Ectodermal cell (in vitro differentiated cells): Measurements from ENCODE around the gene CDKN1A.

ENCODE experiments used
- H3K27ac ChIP-seq: 2 replicates; pipeline ENCODE4 v1.7.0; 2013; ENCODE audit warnings: mild to moderate bottlenecking, low read depth, low read length; ENCODE audit not compliant: insufficient read depth, poor library complexity, severe bottlenecking
- H3K27me3 ChIP-seq: 2 replicates; pipeline ENCODE4 v1.7.0; 2013; ENCODE audit warnings: mild to moderate bottlenecking, low read length; ENCODE audit not compliant: insufficient read depth, control insufficient read depth, poor library complexity, severe bottlenecking
- H3K36me3 ChIP-seq: one replicate; pipeline ENCODE4 v1.7.0; 2013; ENCODE audit warnings: low read length; ENCODE audit not compliant: control insufficient read depth, insufficient read depth
- H3K4me1 ChIP-seq: one replicate; pipeline ENCODE4 v1.7.0; 2013; ENCODE audit warnings: low read length; ENCODE audit not compliant: control insufficient read depth, insufficient read depth
- H3K4me3 ChIP-seq: 2 replicates; pipeline ENCODE4 v1.7.0; 2013; ENCODE audit warnings: low read depth, low read length, control low read depth; ENCODE audit not compliant: insufficient read depth
- H3K9me3 ChIP-seq: 2 replicates; pipeline ENCODE4 v1.7.0; 2013; ENCODE audit warnings: mild to moderate bottlenecking, low read length, moderate library complexity; ENCODE audit not compliant: control insufficient read depth
- WGBS, 2 experiments: methylation state at CpG; one replicate each; pipeline ENCODE4 v1.1.7; 2013; ENCODE audit warnings: missing lambda C conversion rate in 2 of 2; 5-methylcytosine and 5-hydroxymethylcytosine counted together

Gene CDKN1A

GRCh38 chr6:36677059-36677749 lies 1.3 kb upstream of the CDKN1A start:
- H3K9me3 ChIP-seq, result no peaks in the 10 kb centered on the region
- peaks cover 22% of the 10 kb centered on the region for H3K4me1 ChIP-seq
- WGBS, 2 experiments, result 80 to 82% methylated on average over 7 of the region's 7 CpGs
- no peak overlapping the region for H3K4me3 ChIP-seq
- peaks cover 41% of the 10 kb centered on the region for H3K27me3 ChIP-seq
- H3K27ac ChIP-seq, result no peak overlapping the region
- H3K36me3 ChIP-seq, result no peaks in the 10 kb centered on the region

GRCh38 chr6:36677753-36678487 lies 594 bp upstream of the CDKN1A start:
- no peaks in the 10 kb centered on the region for H3K9me3 ChIP-seq
- H3K27ac ChIP-seq, result no peak overlapping the region
- H3K36me3 ChIP-seq, result no peaks in the 10 kb centered on the region
- peaks cover 22% of the 10 kb centered on the region for H3K4me1 ChIP-seq
- H3K27me3 ChIP-seq, result peaks cover 41% of the 10 kb centered on the region
- WGBS, 2 experiments, result 38 to 40% methylated on average over 10 of the region's 10 CpGs
- peak overlapping the region; percentile 39 for H3K4me3 ChIP-seq

- Histone ChIP-seq H3K4me1 (peaks cover 22% of the 10 kb centered on the region), H3K36me3 (no peaks in the 10 kb centered on the region), H3K27me3 (peaks cover 41% of the 10 kb centered on the region), H3K27ac (no peak overlapping the region), H3K4me3 (peak overlapping the region; percentile 39), H3K9me3 (no peaks in the 10 kb centered on the region)
- WGBS, 2 experiments, result 1% methylated on average over 61 of the region's 61 CpGs
These were observed 724 bp downstream of the CDKN1A start for GRCh38 chr6:36679043-36679833.

GRCh38 chr6:36682328-36683144 lies 4.0 kb downstream of the CDKN1A start:
- WGBS, 2 experiments, result 84 to 86% methylated on average over 11 of the region's 11 CpGs
- Histone ChIP-seq H3K4me3 (no peak overlapping the region), H3K4me1 (peaks cover 6% of the 10 kb centered on the region), H3K9me3 (no peaks in the 10 kb centered on the region), H3K36me3 (no peaks in the 10 kb centered on the region), H3K27ac (no peak overlapping the region), H3K27me3 (peaks cover 35% of the 10 kb centered on the region)

GRCh38 chr6:36683145-36683655 lies 4.7 kb downstream of the CDKN1A start:
- no peak overlapping the region for H3K27ac ChIP-seq
- peaks cover 28% of the 10 kb centered on the region for H3K27me3 ChIP-seq
- H3K9me3 ChIP-seq, result no peaks in the 10 kb centered on the region
- no peaks in the 10 kb centered on the region for H3K36me3 ChIP-seq
- H3K4me1 ChIP-seq, result peaks cover under 1% of the 10 kb centered on the region
- no peak overlapping the region for H3K4me3 ChIP-seq
- 94 to 96% methylated on average over 6 of the region's 6 CpGs for WGBS, 2 experiments

GRCh38 chr6:36683656-36684446 lies 5.3 kb downstream of the CDKN1A start:
- Histone ChIP-seq H3K4me3 (no peak overlapping the region), H3K27ac (no peak overlapping the region), H3K36me3 (no peaks in the 10 kb centered on the region), H3K27me3 (peaks cover 22% of the 10 kb centered on the region), H3K4me1 (no peaks in the 10 kb centered on the region), H3K9me3 (no peaks in the 10 kb centered on the region)
- 94 to 95% methylated on average over 29 of the region's 29 CpGs for WGBS, 2 experiments

GRCh38 chr6:36684447-36684812 lies 5.9 kb downstream of the CDKN1A start:
- Histone ChIP-seq H3K27ac (no peak overlapping the region), H3K27me3 (peaks cover 17% of the 10 kb centered on the region), H3K36me3 (no peaks in the 10 kb centered on the region), H3K4me3 (no peak overlapping the region), H3K9me3 (no peaks in the 10 kb centered on the region), H3K4me1 (no peaks in the 10 kb centered on the region)
- WGBS, 2 experiments, result 89 to 95% methylated on average over 6 of the region's 6 CpGs

- Histone ChIP-seq H3K4me3 (no peak overlapping the region), H3K9me3 (no peaks in the 10 kb centered on the region), H3K27ac (no peak overlapping the region), H3K4me1 (no peaks in the 10 kb centered on the region), H3K36me3 (no peaks in the 10 kb centered on the region), H3K27me3 (peaks cover 7% of the 10 kb centered on the region)
- 95% methylated on average over 16 to 20 of the region's 20 CpGs for WGBS, 2 experiments
These were observed 6.8 kb downstream of the CDKN1A start for GRCh38 chr6:36685166-36685924.
